Testis (tissue), 3 donors: ENCODE data around the gene EHMT2. TPM values are rescaled to one million over a fixed set of nuclear protein-coding genes. Genes with fewer than 3 reads are reported as not detected.
"Not testable (repeated sequence)": the region's sequence is repeated elsewhere in the genome, so short reads cannot be mapped to it uniquely, and the experiment has no call there.

Experiments
- DNase-seq: peaks from one replicate; pipeline ENCODE4 v3.0.0-alpha.2; 2019
- H3K27ac ChIP-seq, 2 donors: fragments of 200-600 bp; sonication (generic); one replicate each; pipeline ENCODE4 v1.5.1; 2019
- H3K27me3 ChIP-seq: fragments of 200-600 bp; sonication (generic); one replicate; pipeline ENCODE4 v1.5.1; 2019
- H3K36me3 ChIP-seq: fragments of 200-600 bp; sonication (generic); one replicate; pipeline ENCODE4 v1.5.1; 2017; ENCODE audit warnings: low read depth; ENCODE audit errors: missing control alignments
- H3K4me1 ChIP-seq: fragments of 200-600 bp; sonication (generic); one replicate; pipeline ENCODE4 v1.5.1; 2019
- H3K4me3 ChIP-seq, 2 donors: fragments of 200-600 bp; sonication (generic); one replicate each; pipeline ENCODE4 v1.5.1; 2017 to 2019
- H3K9me3 ChIP-seq: fragments of 200-600 bp; sonication (generic); one replicate; pipeline ENCODE4 v1.5.1; 2017
- CTCF ChIP-seq, 3 experiments: fragments of 450-650 bp in 2 of 3; fragments of 200-600 bp in 1 of 3; sonication (generic) in 1 of 3; IDR thresholded peaks; one replicate each; pipeline ENCODE4 v1.5.1; 2016 to 2019; ENCODE audit warnings: antibody characterized with exemption in 3 of 3, mild to moderate bottlenecking in 2 of 3, moderate library complexity in 1 of 3
- POLR2A ChIP-seq: fragments of 450-650 bp; IDR thresholded peaks from one replicate; pipeline ENCODE4 v1.6.1; 2017; ENCODE audit warnings: antibody characterized with exemption, mild to moderate bottlenecking, moderate library complexity
- WGBS, 2 donors: methylation state at CpG; one replicate each; pipeline ENCODE4 v1.1.5; 2018; 5-methylcytosine and 5-hydroxymethylcytosine counted together
- intact Hi-C: fragments of 100-400 bp; cut with DNase I; formaldehyde crosslinking; loops from one replicate; pipeline ENCODE4 v1.15.1; 2023; ENCODE audit warnings: low total_unique reads
- polyA plus RNA-seq: library from polyadenylated mRNA; stranded (reverse); fragments of 350-450 nt; fragmentation: Illumina TruSeq; extraction: RNeasy Lipid Tissue Mini Kit (QIAGEN cat#74804); gene quantifications from one replicate; pipeline ENCODE4 v1.2.3, GENCODE V29; 2014; ENCODE audit warnings: low read depth, low replicate concordance; ENCODE audit not compliant: insufficient read depth
- total RNA-seq, 2 donors: library from RNA; depleted of rRNA; stranded (reverse); fragments of >200 nt; gene quantifications; one replicate each; pipeline ENCODE4 v1.2.3, GENCODE V29; 2016

Gene EHMT2
- total and polyA plus RNA-seq, 3 donors from 2014 or later, result 82.2 to 106 (median 102) TPM

DNA sequence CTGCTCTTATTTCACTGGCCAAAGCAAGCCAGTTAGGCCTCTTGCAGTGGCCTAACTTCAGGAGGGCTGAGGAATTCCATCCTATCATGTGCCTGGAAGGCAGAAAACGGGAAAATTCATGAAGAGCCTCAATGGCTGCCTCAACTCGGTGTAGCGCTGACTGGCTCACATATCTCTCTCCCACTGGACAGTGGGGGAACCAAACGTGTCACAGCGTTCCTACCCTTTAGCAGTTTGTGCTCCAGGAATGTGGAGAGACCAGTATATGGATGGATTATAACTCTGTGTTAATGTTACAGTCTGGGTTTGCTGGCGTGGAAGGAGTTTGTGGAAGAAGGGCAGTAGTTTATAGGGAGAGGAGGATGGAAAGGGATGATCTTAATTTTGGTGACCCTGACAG, 18.3 kb upstream of the EHMT2 start:
- H3K27me3 ChIP-seq, result no peaks in the 10 kb centered on the region
- peaks cover 2% of the 10 kb centered on the region for H3K4me1 ChIP-seq
- no peaks in the 10 kb centered on the region for H3K9me3 ChIP-seq
- TF ChIP-seq POLR2A (no peak), CTCF (IDR thresholded peaks at IDR 0.05) (no peak)
- WGBS, 2 donors, result 77 to 78% methylated on average over 6 of the region's 6 CpGs
- no peak overlapping the region for H3K4me3 ChIP-seq
- no peak for DNase-seq
- intact Hi-C loops, result no loop called here
- H3K27ac ChIP-seq, result no peak overlapping the region
- H3K36me3 ChIP-seq, result no peaks in the 10 kb centered on the region

- no peaks in the 10 kb centered on the region for H3K36me3 ChIP-seq
- H3K9me3 ChIP-seq, result no peaks in the 10 kb centered on the region
- no peaks in the 10 kb centered on the region for H3K27me3 ChIP-seq
- no peak overlapping the region for H3K4me3 ChIP-seq
- no peak overlapping the region for H3K27ac ChIP-seq
- TF ChIP-seq CTCF (IDR thresholded peaks at IDR 0.05), result no peak
- no peak for TF ChIP-seq POLR2A
- intact Hi-C loops, result no loop called here
- peaks cover 2% of the 10 kb centered on the region for H3K4me1 ChIP-seq
- DNase-seq, result no peak
Observed at GRCh38 chr6:31915351-31915750, 17.9 kb upstream of the EHMT2 start.

DNA sequence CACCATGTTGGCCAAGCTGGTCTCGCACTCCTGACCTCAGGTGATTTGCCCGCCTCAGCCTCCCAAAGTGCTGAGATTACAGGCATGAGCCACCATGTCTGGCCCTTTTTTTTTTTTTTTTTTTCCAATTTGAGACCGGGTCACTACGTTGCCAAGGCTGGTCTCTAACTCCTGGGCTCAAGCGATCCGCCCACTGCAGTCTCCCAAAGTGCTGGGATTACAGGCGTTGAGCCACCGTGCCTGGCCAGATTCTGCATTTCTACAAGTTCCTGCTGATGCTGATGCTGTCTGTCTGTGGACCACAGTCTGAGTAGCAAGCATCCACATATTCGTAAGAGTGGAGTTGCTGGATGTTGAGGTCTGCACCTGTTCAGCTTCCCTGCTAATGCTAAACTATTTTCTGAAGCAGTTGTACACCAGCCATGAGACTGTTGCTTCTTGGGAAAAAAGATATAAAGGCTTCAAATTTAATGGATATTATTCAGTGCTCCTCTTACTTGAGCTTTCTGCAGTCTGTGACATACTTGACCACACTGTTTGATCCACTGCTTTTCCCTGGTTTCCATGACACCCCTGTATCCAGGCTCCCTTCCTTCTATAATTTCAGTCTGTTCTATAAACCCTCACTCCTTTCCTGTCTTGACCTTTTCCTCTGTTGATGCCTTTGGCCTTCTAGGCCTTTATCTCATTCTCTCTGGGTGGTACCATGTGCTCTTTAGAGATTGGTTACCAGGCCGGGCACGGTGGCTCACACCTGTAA, 14.5 kb upstream of the EHMT2 start:
- Histone ChIP-seq H3K27ac (no peak overlapping the region), H3K27me3 (no peaks in the 10 kb centered on the region), H3K9me3 (no peaks in the 10 kb centered on the region), H3K4me3 (no peak overlapping the region), H3K36me3 (no peaks in the 10 kb centered on the region), H3K4me1 (no peaks in the 10 kb centered on the region)
- intact Hi-C loops, result no loop called here
- TF ChIP-seq CTCF (IDR thresholded peaks at IDR 0.05) (no peak), POLR2A (no peak)
- no peak for DNase-seq
- 81 to 85% methylated on average over 11 of the region's 11 CpGs for WGBS, 2 donors

- H3K4me3 ChIP-seq, H3K27me3 ChIP-seq, DNase-seq, H3K27ac ChIP-seq, H3K4me1 ChIP-seq, H3K36me3 ChIP-seq, H3K9me3 ChIP-seq, intact Hi-C loops: not testable (repeated sequence)
- WGBS, 2 donors, result 89 to 90% methylated on average over 7 of the region's 7 CpGs
Observed at GRCh38 chr6:31909298-31909697, 11.8 kb upstream of the EHMT2 start.

DNA sequence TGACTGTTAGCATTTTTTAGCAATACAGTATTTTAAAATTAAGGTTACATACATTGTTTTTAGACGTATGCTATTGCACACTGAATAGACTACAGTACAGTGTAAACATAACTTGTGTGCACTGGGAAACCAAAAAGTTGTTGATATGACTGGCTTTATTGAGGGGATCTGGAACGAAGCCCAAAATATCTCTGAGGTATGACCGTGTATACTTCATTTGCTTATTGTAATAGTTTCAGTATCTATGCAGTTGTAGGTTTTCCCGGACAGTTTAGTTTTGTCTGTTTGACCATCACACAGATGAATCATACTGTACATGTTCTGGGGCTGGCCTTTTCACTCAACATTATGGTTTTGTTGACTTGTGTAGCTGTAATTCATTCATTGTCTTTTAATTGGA, 11.3 kb upstream of the EHMT2 start:
- no peak for TF ChIP-seq CTCF (IDR thresholded peaks at IDR 0.05)
- TF ChIP-seq POLR2A, result no peak
- no peak overlapping the region for H3K27ac ChIP-seq
- DNase-seq, result no peak
- intact Hi-C loops, result no loop called here
- no peaks in the 10 kb centered on the region for H3K9me3 ChIP-seq
- H3K4me1 ChIP-seq, result peaks cover 11% of the 10 kb centered on the region
- H3K36me3 ChIP-seq, result no peaks in the 10 kb centered on the region
- H3K27me3 ChIP-seq, result no peaks in the 10 kb centered on the region
- 69 to 72% methylated on average over 4 of the region's 4 CpGs for WGBS, 2 donors
- no peak overlapping the region for H3K4me3 ChIP-seq

DNA sequence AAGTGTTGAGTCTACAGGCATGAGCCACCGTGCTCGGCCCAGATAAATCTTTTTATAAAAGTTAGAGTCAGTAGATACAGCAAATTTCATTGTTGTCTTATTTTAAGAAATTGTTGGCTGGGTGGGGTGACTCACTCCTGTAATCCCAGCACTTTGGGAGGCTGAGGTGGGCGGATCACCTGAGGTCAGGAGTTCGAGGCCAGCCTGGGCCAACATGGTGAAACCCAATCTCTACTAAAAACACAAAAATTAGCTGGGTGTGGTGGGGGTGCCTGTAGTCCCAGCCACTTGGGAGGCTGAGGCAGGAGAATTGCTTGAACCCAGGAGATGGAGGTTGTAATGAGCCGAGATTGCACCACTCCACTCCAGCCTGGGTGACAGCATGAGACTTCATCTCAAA, 10.8 kb upstream of the EHMT2 start:
- H3K27ac ChIP-seq, DNase-seq, intact Hi-C loops, H3K36me3 ChIP-seq, H3K27me3 ChIP-seq, H3K9me3 ChIP-seq, H3K4me3 ChIP-seq: not testable (repeated sequence)
- 86 to 88% methylated on average over 5 of the region's 5 CpGs for WGBS, 2 donors
- peaks cover 17% of the 10 kb centered on the region for H3K4me1 ChIP-seq
